ENCODE results near the gene EIF2A.

GRCh38 chr3:150581174-150581573 lies 34.6 kb downstream of the EIF2A start:
- no peak for TF ChIP-seq CTCF (conservative IDR thresholded peaks at IDR 0.05 in 1 of 2, IDR thresholded peaks at IDR 0.05 in 1 of 2; ENCODE audit: low read depth in 1 of 2, low read length in 2 of 2)
- no peak for TF ChIP-seq EZH2 (IDR thresholded peaks at IDR 0.05; ENCODE audit: low read length, missing control alignments)
